Measurements from ENCODE around the gene HDAC4. TPM values are rescaled to one million over a fixed set of nuclear protein-coding genes. Genes with fewer than 3 reads are reported as not detected.

The HDAC4 gene
- total RNA-seq, 1 donor from 2014 or later: 7.8 TPM

DNA sequence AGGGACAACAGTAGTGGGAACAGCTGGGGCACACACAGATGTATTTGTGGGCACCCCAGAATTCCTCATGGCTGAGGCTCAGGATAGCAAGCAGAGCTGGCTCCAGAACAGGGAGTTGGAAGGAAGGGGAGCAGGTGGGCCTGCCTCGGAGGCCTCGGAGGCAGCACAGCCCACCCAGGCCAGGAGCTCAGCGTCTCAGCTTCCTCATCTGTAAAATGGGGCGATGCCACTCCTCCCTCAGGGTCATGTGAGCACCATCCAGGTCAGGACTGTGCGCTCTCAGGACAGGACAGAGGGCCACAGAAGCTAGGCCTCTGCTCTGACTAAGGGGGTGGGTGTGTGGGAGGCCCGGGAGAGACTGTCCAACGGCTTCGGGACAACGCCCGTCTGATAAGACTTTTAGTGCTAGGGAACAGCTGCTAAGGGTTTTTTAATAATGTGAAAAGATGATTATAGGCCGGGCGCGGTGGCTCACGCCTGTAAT, 106.2 kb downstream of the HDAC4 start:
- no peaks in the 10 kb centered on the region for H3K27me3 ChIP-seq (ENCODE audit: control insufficient read depth, insufficient read depth, low read length)
- no peak for TF ChIP-seq CTCF (IDR thresholded peaks at IDR 0.05; ENCODE audit: insufficient read depth, low read length, poor library complexity, severe bottlenecking)
- no peak for DNase-seq (ENCODE audit: low read depth)
- no peaks in the 10 kb centered on the region for H3K36me3 ChIP-seq (ENCODE audit: control insufficient read depth, insufficient read depth, low read length)
- H3K4me3 ChIP-seq (ENCODE audit: low read depth, low read length): no peak overlapping the region

GRCh38 chr2:239293775-239294430, 106.9 kb downstream of the HDAC4 start:
- Histone ChIP-seq H3K36me3 (ENCODE audit: control insufficient read depth, insufficient read depth, low read length) (no peaks in the 10 kb centered on the region), H3K27me3 (ENCODE audit: control insufficient read depth, insufficient read depth, low read length) (no peaks in the 10 kb centered on the region), H3K4me3 (ENCODE audit: low read depth, low read length) (no peak overlapping the region)
- no peak for TF ChIP-seq CTCF (IDR thresholded peaks at IDR 0.05; ENCODE audit: insufficient read depth, low read length, poor library complexity, severe bottlenecking)
- DNase-seq (ENCODE audit: low read depth): no peak

DNA sequence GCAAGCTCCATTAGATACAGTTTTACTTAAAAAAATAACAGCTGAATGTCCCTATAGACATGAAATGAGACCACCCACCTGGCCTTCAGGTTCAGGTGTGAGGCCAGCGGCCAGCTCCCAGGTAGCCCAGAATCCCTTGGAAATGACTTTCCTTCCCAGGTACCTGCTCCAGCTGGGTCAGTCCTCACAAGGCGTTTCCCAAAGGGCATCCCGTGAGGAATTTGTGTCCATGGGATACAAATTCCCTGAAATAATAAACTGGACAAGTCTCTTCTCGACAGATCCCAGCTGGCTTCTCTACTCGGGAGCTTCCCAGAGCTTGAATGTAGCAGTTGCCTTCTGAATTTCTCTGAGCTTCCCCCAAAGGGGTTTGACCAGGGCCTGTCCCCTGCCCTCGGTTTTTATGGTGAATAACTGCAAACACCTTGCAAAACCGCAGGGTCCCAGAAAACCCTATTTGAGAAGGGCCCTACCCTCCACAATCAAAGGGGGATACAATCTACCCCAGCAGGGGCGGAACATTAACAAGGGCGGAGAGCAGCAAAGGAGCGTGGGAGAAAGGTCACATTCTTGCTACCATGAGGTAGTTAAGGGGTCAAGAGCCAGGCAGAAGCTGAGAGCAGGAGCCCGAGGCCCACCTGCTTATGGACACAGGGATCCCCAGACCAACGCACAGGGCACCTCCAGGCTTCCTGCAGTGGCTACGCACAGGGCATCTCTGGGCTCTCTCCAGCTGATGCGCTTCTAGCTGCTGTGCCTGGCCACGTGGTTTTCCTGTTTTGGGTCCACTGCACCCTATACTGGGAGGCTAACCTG, 107.7 kb downstream of the HDAC4 start:
- no peaks in the 10 kb centered on the region for H3K36me3 ChIP-seq (ENCODE audit: control insufficient read depth, insufficient read depth, low read length)
- no peaks in the 10 kb centered on the region for H3K27me3 ChIP-seq (ENCODE audit: control insufficient read depth, insufficient read depth, low read length)
- no peak for DNase-seq (ENCODE audit: low read depth)
- no peak overlapping the region for H3K4me3 ChIP-seq (ENCODE audit: low read depth, low read length)
- TF ChIP-seq CTCF (IDR thresholded peaks at IDR 0.05; ENCODE audit: insufficient read depth, low read length, poor library complexity, severe bottlenecking): no peak

DNA sequence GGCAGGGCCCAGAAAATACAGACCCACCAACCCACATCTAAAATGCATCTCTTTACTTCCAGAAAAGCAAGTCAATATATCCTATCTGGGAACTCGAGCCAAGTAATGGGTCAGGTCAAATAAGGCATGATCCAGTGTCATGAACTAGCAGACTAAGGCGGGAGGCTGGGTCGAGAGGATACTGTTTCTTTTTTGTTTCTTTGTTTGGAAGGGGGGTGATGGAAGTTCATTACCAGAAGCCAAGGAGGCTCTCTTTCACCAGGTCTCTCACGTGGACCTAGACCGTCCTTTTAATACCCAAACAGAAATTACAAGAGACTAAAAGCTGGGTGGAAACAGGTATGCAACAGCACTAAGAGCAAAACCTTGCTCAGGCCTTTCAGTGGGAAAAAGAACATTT, 108.3 kb downstream of the HDAC4 start:
- Histone ChIP-seq H3K27me3 (ENCODE audit: control insufficient read depth, insufficient read depth, low read length) (no peaks in the 10 kb centered on the region), H3K36me3 (ENCODE audit: control insufficient read depth, insufficient read depth, low read length) (no peaks in the 10 kb centered on the region), H3K4me3 (ENCODE audit: low read depth, low read length) (no peak overlapping the region)
- no peak for DNase-seq (ENCODE audit: low read depth)
- no peak for TF ChIP-seq CTCF (IDR thresholded peaks at IDR 0.05; ENCODE audit: insufficient read depth, low read length, poor library complexity, severe bottlenecking)

- H3K4me3 ChIP-seq (ENCODE audit: low read depth, low read length): no peak overlapping the region
- no peaks in the 10 kb centered on the region for H3K27me3 ChIP-seq (ENCODE audit: control insufficient read depth, insufficient read depth, low read length)
- TF ChIP-seq CTCF (IDR thresholded peaks at IDR 0.05; ENCODE audit: insufficient read depth, low read length, poor library complexity, severe bottlenecking): no peak
- no peak for DNase-seq (ENCODE audit: low read depth)
- no peaks in the 10 kb centered on the region for H3K36me3 ChIP-seq (ENCODE audit: control insufficient read depth, insufficient read depth, low read length)
Measured at GRCh38 chr2:239291475-239292350, 109.1 kb downstream of the HDAC4 start.

All from kidney epithelial cell (primary cell).